GM23338 (cell line): ENCODE data around the gene ANKRD6. TPM values are rescaled to one million over a fixed set of nuclear protein-coding genes. Genes with fewer than 3 reads are reported as not detected.

ENCODE experiments used
- ATAC-seq: fragments of 200-7000 bp; cut with Tn5 transposase; 3 replicates; pipeline ENCODE4 v1.9.1; 2020
- DNase-seq: peaks from one replicate; pipeline ENCODE4 v3.0.0-alpha.2; 2015; ENCODE audit warnings: low spot score
- H2AFZ ChIP-seq: fragments of 200-600 bp; sonication (generic); 2 replicates; pipeline ENCODE4 v1.8.0; 2016; ENCODE audit warnings: antibody characterized with exemption, mild to moderate bottlenecking, moderate library complexity
- H3F3A ChIP-seq: fragments of 200-600 bp; sonication (generic); replicated peaks from 2 replicates; pipeline ENCODE4 v1.8.0; 2017; ENCODE audit warnings: antibody characterized with exemption, mixed run types, low read depth
- H3K27ac ChIP-seq: fragments of 200-600 bp; sonication (generic); 2 replicates; pipeline ENCODE4 v1.6.1; 2016; ENCODE audit warnings: low read depth
- H3K27me3 ChIP-seq: fragments of 200-600 bp; sonication (generic); 2 replicates; pipeline ENCODE4 v1.8.0; 2016; ENCODE audit warnings: mild to moderate bottlenecking, mixed run types, moderate library complexity; ENCODE audit not compliant: insufficient read depth
- H3K36me3 ChIP-seq: fragments of 200-600 bp; sonication (generic); 2 replicates; pipeline ENCODE4 v1.8.0; 2016; ENCODE audit warnings: mild to moderate bottlenecking; ENCODE audit not compliant: insufficient read depth
- H3K4me1 ChIP-seq: fragments of 200-600 bp; sonication (generic); 2 replicates; pipeline ENCODE4 v1.8.0; 2016; ENCODE audit warnings: mild to moderate bottlenecking, moderate library complexity; ENCODE audit not compliant: insufficient read depth
- H3K4me2 ChIP-seq: fragments of 200-600 bp; sonication (generic); 2 replicates; pipeline ENCODE4 v1.7.1; 2017; ENCODE audit warnings: mixed run types
- H3K4me3 ChIP-seq: fragments of 200-600 bp; sonication (generic); 2 replicates; pipeline ENCODE4 v1.6.1; 2016; ENCODE audit warnings: mixed run types
- H3K79me2 ChIP-seq: fragments of 200-600 bp; sonication (generic); replicated peaks from 2 replicates; pipeline ENCODE4 v1.8.0; 2017; ENCODE audit warnings: mild to moderate bottlenecking; ENCODE audit not compliant: insufficient read depth
- H3K9me2 ChIP-seq: fragments of 200-600 bp; sonication (generic); 2 replicates; pipeline ENCODE4 v1.8.0; 2017; ENCODE audit not compliant: insufficient read depth
- H4K20me1 ChIP-seq: fragments of 200-600 bp; sonication (generic); replicated peaks from 2 replicates; pipeline ENCODE4 v1.8.0; 2017; ENCODE audit warnings: mild to moderate bottlenecking; ENCODE audit not compliant: insufficient read depth
- H3K27ac Mint-ChIP-seq: 2 replicates; pipeline ENCODE4 v1.8.0; 2020; ENCODE audit warnings: inconsistent platforms, mild to moderate bottlenecking, moderate library complexity, mixed read lengths
- H3K27me3 Mint-ChIP-seq: 3 replicates; pipeline ENCODE4 v1.8.0; 2022; ENCODE audit warnings: low read depth, mild to moderate bottlenecking, moderate library complexity, mixed read lengths, inconsistent platforms; ENCODE audit not compliant: insufficient read depth, poor library complexity
- H3K36me3 Mint-ChIP-seq: 3 replicates; pipeline ENCODE4 v1.8.0; 2021; ENCODE audit warnings: low read depth, mild to moderate bottlenecking, inconsistent platforms, moderate library complexity, mixed read lengths
- H3K4me1 Mint-ChIP-seq: 3 replicates; pipeline ENCODE4 v1.8.0; 2020; ENCODE audit warnings: mild to moderate bottlenecking, inconsistent platforms, mixed read lengths
- H3K4me3 Mint-ChIP-seq: 3 replicates; pipeline ENCODE4 v1.8.0; 2021; ENCODE audit warnings: moderate library complexity, mild to moderate bottlenecking, inconsistent platforms, mixed read lengths
- H3K9me3 Mint-ChIP-seq: 3 replicates; pipeline ENCODE4 v1.8.0; 2020; ENCODE audit warnings: moderate library complexity, mild to moderate bottlenecking, inconsistent platforms, mixed read lengths
- CREB1 ChIP-seq: fragments of 250-450 bp; sonication (Bioruptor Pico); IDR thresholded peaks from 2 replicates; pipeline ENCODE4 v1.5.0; 2020; ENCODE audit warnings: low read depth, mild to moderate bottlenecking, moderate library complexity
- CTCF ChIP-seq, 2 experiments: fragments of 200-600 bp in 1 of 2; sonication (generic) in 1 of 2; conservative IDR thresholded peaks; 2 replicates each; pipeline versions ENCODE4 v1.5.1 to v1.6.1; 2016 to 2017; ENCODE audit warnings: antibody characterized with exemption in 2 of 2, low read depth in 2 of 2, mild to moderate bottlenecking in 2 of 2, moderate library complexity in 1 of 2
- ETS1 ChIP-seq: IDR thresholded peaks from 2 replicates; pipeline ENCODE4 v1.6.1; 2016; ENCODE audit warnings: antibody characterized with exemption
- EZH2 ChIP-seq: fragments of 200-600 bp; sonication (generic); IDR thresholded peaks from one replicate; pipeline ENCODE4 v1.8.0; 2017; ENCODE audit warnings: antibody characterized with exemption, mild to moderate bottlenecking, low read depth; ENCODE audit not compliant: unreplicated experiment
- EZH2phosphoT487 ChIP-seq: fragments of 200-600 bp; sonication (generic); IDR thresholded peaks from one replicate; pipeline ENCODE4 v1.8.1; 2018; ENCODE audit warnings: antibody characterized with exemption; ENCODE audit not compliant: unreplicated experiment
- JUNB ChIP-seq: IDR thresholded peaks from one replicate; pipeline ENCODE4 v1.6.1; 2016; ENCODE audit warnings: antibody characterized with exemption; ENCODE audit not compliant: unreplicated experiment
- NANOG ChIP-seq: IDR thresholded peaks from 2 replicates; pipeline ENCODE4 v1.6.1; 2016; ENCODE audit warnings: antibody characterized with exemption, borderline replicate concordance
- POLR2AphosphoS5 ChIP-seq: IDR thresholded peaks from 2 replicates; pipeline ENCODE4 v1.6.1; 2016; ENCODE audit warnings: antibody characterized with exemption, low read depth
- REST ChIP-seq: IDR thresholded peaks from one replicate; pipeline ENCODE4 v1.6.1; 2018; ENCODE audit warnings: antibody characterized with exemption; ENCODE audit not compliant: unreplicated experiment
- STAT1 ChIP-seq: IDR thresholded peaks from one replicate; pipeline ENCODE4 v1.6.1; 2016; ENCODE audit warnings: antibody characterized with exemption; ENCODE audit not compliant: unreplicated experiment
- ZNF114 ChIP-seq: fragments of 250-450 bp; sonication (Bioruptor Pico); IDR thresholded peaks from 2 replicates; pipeline ENCODE4 v1.5.0; 2020; ENCODE audit warnings: mild to moderate bottlenecking, moderate library complexity
- ZNF331 ChIP-seq: fragments of 250-450 bp; sonication (Bioruptor Pico); IDR thresholded peaks from 2 replicates; pipeline ENCODE4 v1.5.0; 2020; ENCODE audit warnings: low read depth, mild to moderate bottlenecking, moderate library complexity
- ZNF462 ChIP-seq: fragments of 250-450 bp; sonication (Bioruptor Pico); IDR thresholded peaks from 2 replicates; pipeline ENCODE4 v1.5.0; 2020; ENCODE audit warnings: mild to moderate bottlenecking, moderate library complexity
- polyA plus RNA-seq: library from polyadenylated mRNA; unstranded; fragments of >200 nt; fragmentation: Nextera tagmentation; extraction: Ambion mirVana; gene quantifications from 2 replicates; pipeline ENCODE4 v1.2.1, GENCODE V29; 2016
- total RNA-seq: library from RNA; depleted of rRNA; stranded (reverse); fragments of >200 nt; shearing (Covaris generic); gene quantifications from 2 replicates; pipeline ENCODE4 v1.2.3, GENCODE V29; 2014

Gene ANKRD6
- total and polyA plus RNA-seq, 2 experiments from 2014 or later: 3.2 to 9.2 TPM

GRCh38 chr6:89459501-89459900 is 26.5 kb downstream of the ANKRD6 start:
- no peaks in the 10 kb centered on the region for H3F3A ChIP-seq
- no peak overlapping the region for H2AFZ ChIP-seq
- Mint-ChIP-seq H3K27me3 (peaks cover 1% of the 10 kb centered on the region), H3K4me1 (peaks cover 4% of the 10 kb centered on the region; the same call in 2 of the 3 replicates), H3K36me3 (no peaks in the 10 kb centered on the region), H3K27ac (no peak overlapping the region), H3K9me3 (no peaks in the 10 kb centered on the region), H3K4me3 (no peak overlapping the region)
- H3K27me3 ChIP-seq: no peaks in the 10 kb centered on the region
- no peaks in the 10 kb centered on the region for H3K4me1 ChIP-seq
- TF ChIP-seq STAT1: no peak
- no peak for TF ChIP-seq JUNB
- no peak for TF ChIP-seq ZNF114 (CRISPR knock-in tag)
- TF ChIP-seq NANOG: no peak
- TF ChIP-seq POLR2AphosphoS5: no peak
- no peak for TF ChIP-seq ZNF331 (CRISPR knock-in tag)
- no peak for TF ChIP-seq EZH2phosphoT487
- TF ChIP-seq REST: no peak
- no peak for TF ChIP-seq ZNF462 (CRISPR knock-in tag)
- no peak for TF ChIP-seq CTCF (conservative IDR thresholded peaks at IDR 0.05; ENCODE audit: low read depth in 2 of 2)
- TF ChIP-seq CREB1: no peak
- no peak for TF ChIP-seq EZH2
- TF ChIP-seq ETS1: no peak
- no peak overlapping the region for H3K27ac ChIP-seq
- H3K4me3 ChIP-seq: no peak overlapping the region
- ATAC-seq: no peak
- DNase-seq: no peak
- H3K4me2 ChIP-seq: no peak overlapping the region
- no peaks in the 10 kb centered on the region for H3K36me3 ChIP-seq
- H4K20me1 ChIP-seq: no peaks in the 10 kb centered on the region; the same call in 1 of the 2 replicates
- H3K79me2 ChIP-seq: no peaks in the 10 kb centered on the region
- no peaks in the 10 kb centered on the region; the same call in 1 of the 2 replicates for H3K9me2 ChIP-seq
